A673 (cell line): Measurements from ENCODE around the gene RNF17. TPM values are rescaled to one million over a fixed set of nuclear protein-coding genes. Genes with fewer than 3 reads are reported as not detected.
"Not testable (repeated sequence)": the region's sequence is repeated elsewhere in the genome, so short reads cannot be mapped to it uniquely, and the experiment has no call there.

Source experiments
- BruUV-seq: library from RNA; stranded (reverse); fragments of 400-500 nt; replicated peaks from 2 replicates; lab custom pipeline; 2021; lab: Mats Ljungman, UMichigan
- CTCF ChIA-PET: fragments of 300-600 bp; sonication (Branson Sonifier 250); formaldehyde crosslinking; loops from one replicate; lab custom pipeline; 2022; ENCODE audit warnings: antibody characterized with exemption; lab: Charles Lee
- POLR2A ChIA-PET: fragments of 300-600 bp; sonication (Branson Sonifier 250); formaldehyde crosslinking; loops from one replicate; lab custom pipeline; 2022; ENCODE audit warnings: antibody characterized with exemption; ENCODE audit not compliant: low non-redundant PET; lab: Charles Lee
- DNase-seq: peaks from one replicate; pipeline ENCODE4 v3.0.0-alpha.2; 2015; ENCODE audit warnings: low spot score
- H3K27ac ChIP-seq: fragments of 200-600 bp; sonication (generic); 2 replicates; pipeline ENCODE4 v1.5.1; 2016; ENCODE audit warnings: mixed run types, low read depth, mild to moderate bottlenecking, mixed read lengths, antibody characterized with exemption, low read length; ENCODE audit not compliant: poor library complexity, severe bottlenecking
- H3K27me3 ChIP-seq: fragments of 200-600 bp; sonication (generic); replicated peaks from 2 replicates; pipeline ENCODE4 v1.6.1; 2017; ENCODE audit warnings: mixed run types, low read depth, mild to moderate bottlenecking, mixed read lengths, antibody characterized with exemption, low read length; ENCODE audit not compliant: insufficient read depth, poor library complexity
- H3K36me3 ChIP-seq: fragments of 200-600 bp; sonication (generic); 2 replicates; pipeline ENCODE4 v1.6.1; 2016; ENCODE audit warnings: mixed run types, mild to moderate bottlenecking, mixed read lengths, antibody characterized with exemption, low read length; ENCODE audit not compliant: insufficient read depth, poor library complexity, severe bottlenecking
- H3K4me1 ChIP-seq: fragments of 200-600 bp; sonication (generic); 2 replicates; pipeline ENCODE4 v1.6.1; 2017; ENCODE audit warnings: mixed run types, mild to moderate bottlenecking, mixed read lengths, antibody characterized with exemption, low read length; ENCODE audit not compliant: insufficient read depth, poor library complexity, severe bottlenecking
- H3K4me3 ChIP-seq: fragments of 200-600 bp; sonication (generic); 2 replicates; pipeline ENCODE4 v1.5.1; 2016; ENCODE audit warnings: low read depth, mixed run types, mild to moderate bottlenecking, mixed read lengths, low read length; ENCODE audit not compliant: poor library complexity, severe bottlenecking
- H3K9me3 ChIP-seq: fragments of 200-600 bp; sonication (generic); 2 replicates; pipeline ENCODE4 v1.6.1; 2016; ENCODE audit warnings: mixed run types, low read depth, mild to moderate bottlenecking, mixed read lengths, antibody characterized with exemption, low read length; ENCODE audit not compliant: poor library complexity, severe bottlenecking
- EZH2 ChIP-seq: fragments of 200-600 bp; sonication (generic); IDR thresholded peaks from 2 replicates; pipeline ENCODE4 v1.6.1; 2017; ENCODE audit warnings: borderline replicate concordance, low read depth, mild to moderate bottlenecking, mixed read lengths, antibody characterized with exemption, low read length; ENCODE audit not compliant: poor library complexity, severe bottlenecking
- intact Hi-C: fragments of 100-400 bp; cut with micrococcal nuclease; formaldehyde crosslinking; loops from one replicate; pipeline ENCODE4 v1.10.0; 2022; ENCODE audit not compliant: unreplicated experiment
- total RNA-seq: library from RNA; stranded (reverse); gene quantifications from 2 replicates; pipeline ENCODE4 v1.2.3, GENCODE V29; 2021
- TF ChIP-seq, protein P1 (sequence below): fragments of 300-800, 200-600 bp; sonication (generic); conservative IDR thresholded peaks from 2 replicates; pipeline ENCODE4 v1.5.1; 2017; ENCODE audit warnings: low read depth, mild to moderate bottlenecking, antibody characterized with exemption, low read length, moderate library complexity, mixed read lengths

Gene RNF17
- total RNA-seq, 1 experiment from 2014 or later: not detected

DNA sequence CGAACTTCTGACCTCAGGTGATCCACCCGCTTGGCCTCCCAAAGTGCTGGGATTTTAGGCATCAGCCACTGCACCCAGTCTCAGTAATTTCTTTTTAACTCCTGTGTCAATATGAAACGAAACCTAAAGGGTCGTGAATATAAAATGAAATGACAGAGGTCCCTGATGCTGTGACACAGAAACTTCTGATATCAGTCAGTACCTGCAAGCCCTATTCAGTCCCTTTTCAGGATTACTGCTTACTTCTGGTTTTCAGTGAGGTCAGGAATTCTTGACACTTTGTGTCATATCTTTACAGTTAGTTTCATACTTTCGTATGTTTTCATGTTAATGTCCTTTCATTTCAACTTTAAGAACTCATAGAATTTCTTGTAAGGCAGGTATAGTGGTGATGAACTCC, 58.7 kb downstream of the RNF17 start:
- TF ChIP-seq EZH2: no peak
- TF ChIP-seq, protein P1, sequence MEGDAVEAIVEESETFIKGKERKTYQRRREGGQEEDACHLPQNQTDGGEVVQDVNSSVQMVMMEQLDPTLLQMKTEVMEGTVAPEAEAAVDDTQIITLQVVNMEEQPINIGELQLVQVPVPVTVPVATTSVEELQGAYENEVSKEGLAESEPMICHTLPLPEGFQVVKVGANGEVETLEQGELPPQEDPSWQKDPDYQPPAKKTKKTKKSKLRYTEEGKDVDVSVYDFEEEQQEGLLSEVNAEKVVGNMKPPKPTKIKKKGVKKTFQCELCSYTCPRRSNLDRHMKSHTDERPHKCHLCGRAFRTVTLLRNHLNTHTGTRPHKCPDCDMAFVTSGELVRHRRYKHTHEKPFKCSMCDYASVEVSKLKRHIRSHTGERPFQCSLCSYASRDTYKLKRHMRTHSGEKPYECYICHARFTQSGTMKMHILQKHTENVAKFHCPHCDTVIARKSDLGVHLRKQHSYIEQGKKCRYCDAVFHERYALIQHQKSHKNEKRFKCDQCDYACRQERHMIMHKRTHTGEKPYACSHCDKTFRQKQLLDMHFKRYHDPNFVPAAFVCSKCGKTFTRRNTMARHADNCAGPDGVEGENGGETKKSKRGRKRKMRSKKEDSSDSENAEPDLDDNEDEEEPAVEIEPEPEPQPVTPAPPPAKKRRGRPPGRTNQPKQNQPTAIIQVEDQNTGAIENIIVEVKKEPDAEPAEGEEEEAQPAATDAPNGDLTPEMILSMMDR: no peak
- intact Hi-C loops: no loop called here
- Histone ChIP-seq H3K36me3 (no peaks in the 10 kb centered on the region), H3K4me3 (no peak overlapping the region), H3K4me1 (no peaks in the 10 kb centered on the region), H3K27ac (no peak overlapping the region), H3K27me3 (no peaks in the 10 kb centered on the region), H3K9me3 (no peaks in the 10 kb centered on the region)
- DNase-seq: no peak
- ChIA-PET CTCF (no interaction called here), POLR2A (no interaction called here)
- BruUV-seq: no TSS peak

DNA sequence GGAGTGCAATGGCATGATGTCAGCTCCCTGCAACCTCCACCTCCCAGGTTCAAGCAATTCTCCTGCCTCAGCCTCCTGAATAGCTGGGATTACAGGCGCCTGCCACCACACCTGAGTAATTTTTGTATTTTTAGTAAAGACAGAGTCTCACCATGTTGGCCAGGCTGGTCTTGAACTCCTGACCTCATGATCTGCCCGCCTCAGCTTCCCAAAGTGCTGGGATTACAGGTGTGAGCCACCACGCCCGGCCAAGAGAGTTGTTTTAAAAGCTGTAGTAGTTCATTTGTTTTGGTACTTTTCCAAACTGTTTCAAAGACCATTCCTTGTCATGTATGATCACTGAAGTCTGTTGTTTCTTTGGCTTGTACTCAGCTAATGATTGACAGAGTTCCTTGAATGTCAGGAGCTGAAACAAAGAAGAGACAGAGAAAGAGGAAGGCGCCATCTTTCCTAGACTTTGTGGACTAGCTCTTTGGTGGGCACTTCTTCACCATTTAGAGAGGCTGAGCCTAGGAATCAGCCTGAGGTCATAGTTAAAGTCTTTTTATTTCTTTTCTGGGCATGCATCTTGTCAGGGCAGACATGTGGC, 59.2 kb downstream of the RNF17 start:
- BruUV-seq, CTCF ChIA-PET: not testable (repeated sequence)

DNA sequence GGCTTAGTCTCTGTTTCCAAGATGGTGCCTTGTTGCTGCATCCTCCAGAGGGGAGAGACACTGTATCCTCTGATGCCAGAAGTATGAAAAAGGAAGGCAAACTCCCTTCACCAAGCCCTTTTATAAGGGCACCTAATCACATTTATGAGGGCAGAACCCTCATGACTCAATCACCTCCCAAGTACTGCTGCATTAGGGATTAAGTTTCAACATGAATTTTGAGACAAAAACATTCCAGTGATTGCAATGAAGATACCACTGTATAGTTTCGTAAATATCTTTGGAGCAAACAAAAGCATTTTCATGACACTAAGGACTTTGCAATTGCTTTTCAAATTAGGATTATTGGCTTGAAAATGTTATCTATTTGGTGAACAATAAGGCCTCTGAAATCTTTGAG, 63.8 kb downstream of the RNF17 start:
- Histone ChIP-seq H3K36me3 (no peaks in the 10 kb centered on the region), H3K9me3 (no peaks in the 10 kb centered on the region), H3K4me3 (no peak overlapping the region), H3K27me3 (no peaks in the 10 kb centered on the region), H3K27ac (no peak overlapping the region), H3K4me1 (no peaks in the 10 kb centered on the region)
- TF ChIP-seq, protein P1: no peak
- no peak for TF ChIP-seq EZH2
- intact Hi-C loops: no loop called here
- DNase-seq: peak; percentile 2
- no TSS peak for BruUV-seq
- POLR2A ChIA-PET: no interaction called here
- CTCF ChIA-PET: no interaction called here

More for the DNA sequence above, 59.2 kb downstream of the RNF17 start:
- POLR2A ChIA-PET, intact Hi-C loops, H3K9me3 ChIP-seq, H3K4me3 ChIP-seq, DNase-seq, H3K36me3 ChIP-seq, H3K27me3 ChIP-seq, H3K4me1 ChIP-seq, H3K27ac ChIP-seq: not testable (repeated sequence)
